K562 (cell line): Measurements from ENCODE around the gene RPL28. TPM values are rescaled to one million over a fixed set of nuclear protein-coding genes. Genes with fewer than 3 reads are reported as not detected.

Experiments
- BMI1 ChIP-seq: fragments of 150-350 bp; IDR thresholded peaks from 2 replicates; pipeline ENCODE4 v1.6.1; 2014; ENCODE audit warnings: low read length
- CEBPB ChIP-seq: fragments of 450-650 bp; IDR thresholded peaks from 2 replicates; pipeline ENCODE4 v1.6.1; 2016; ENCODE audit warnings: missing genetic modification characterization, missing compliant biosample characterization
- CREB5 ChIP-seq: fragments of 250-450 bp; sonication (Bioruptor Pico); IDR thresholded peaks from 2 replicates; pipeline ENCODE4 v1.5.0; 2020; ENCODE audit warnings: mild to moderate bottlenecking
- FOXJ3 ChIP-seq: sonication (generic); formaldehyde crosslinking; IDR thresholded peaks from 2 replicates; pipeline ENCODE4 v1.4.0; 2020; ENCODE audit warnings: mild to moderate bottlenecking, missing genetic modification reagents
- MAFK ChIP-seq: IDR thresholded peaks from 2 replicates; pipeline ENCODE4 v1.6.1; 2011; ENCODE audit warnings: low read length, improper control_type of control experiment
- MEF2D ChIP-seq: conservative IDR thresholded peaks from 2 replicates; pipeline ENCODE4 v1.6.1; 2016; ENCODE audit warnings: low read depth, missing genetic modification characterization, missing compliant biosample characterization
- MIER1 ChIP-seq: fragments of 450-650 bp; IDR thresholded peaks from 2 replicates; pipeline ENCODE4 v1.6.1; 2016; ENCODE audit warnings: antibody characterized with exemption, mild to moderate bottlenecking, low read depth
- RUNX1 ChIP-seq: sonication (generic); IDR thresholded peaks from 2 replicates; pipeline ENCODE4 v1.6.1; 2016; ENCODE audit warnings: antibody characterized with exemption, low read depth
- SRSF7 ChIP-seq: fragments of 200-400 bp; formaldehyde crosslinking; optimal IDR thresholded peaks from 2 replicates; pipeline ENCODE3; 2017; ENCODE audit warnings: mild to moderate bottlenecking, low read depth, low read length
- ZBTB40 ChIP-seq, 2 experiments: fragments of 450-650 bp in 1 of 2; sonication (generic) in 1 of 2; formaldehyde crosslinking in 1 of 2; IDR thresholded peaks; 2 replicates each; pipeline versions ENCODE4 v1.7.1 to v1.9.0; 2016 to 2022; ENCODE audit warnings: inconsistent platforms in 1 of 2, mild to moderate bottlenecking in 1 of 2, missing genetic modification reagents in 1 of 2
- ZKSCAN8 ChIP-seq: fragments of 200-800 bp; sonication (Bioruptor generic); IDR thresholded peaks from 2 replicates; pipeline ENCODE4 v1.6.1; 2016; ENCODE audit warnings: missing genetic modification characterization, missing compliant biosample characterization
- ZNF639 ChIP-seq, 2 experiments: fragments of 200-800 bp in 1 of 2; sonication (Bioruptor generic) in 1 of 2; sonication (generic) in 1 of 2; formaldehyde crosslinking in 1 of 2; IDR thresholded peaks in 1 of 2; conservative IDR thresholded peaks in 1 of 2; 2 replicates each; pipeline versions ENCODE4 v1.5.0 to v1.6.1; 2016 to 2020; ENCODE audit warnings: missing compliant biosample characterization in 1 of 2, missing genetic modification characterization in 1 of 2, missing genetic modification reagents in 1 of 2
- ZNF655 ChIP-seq: fragments of 250-450 bp; sonication (Bioruptor Pico); IDR thresholded peaks from 2 replicates; pipeline ENCODE4 v1.5.0; 2021
- ZNF830 ChIP-seq: fragments of 250-450 bp; sonication (Bioruptor Pico); IDR thresholded peaks from 2 replicates; pipeline ENCODE4 v1.5.0; 2021; ENCODE audit warnings: mild to moderate bottlenecking
- polyA plus RNA-seq, 8 experiments: library from polyadenylated mRNA; depleted of rRNA in 4 of 8; stranded (reverse) in 5 of 8; unstranded in 3 of 8; fragments of >200 nt; fragmentation: Nextera tagmentation in 2 of 8; fragmentation: Illumina TruSeq in 1 of 8; extraction: Ambion mirVana in 2 of 8; extraction: Trizol in 1 of 8; gene quantifications; 2 replicates each; pipeline versions ENCODE4 v1.2.1 to v1.2.3, GENCODE V29; 2011 to 2014; ENCODE audit warnings: inconsistent platforms in 1 of 8, missing spikeins in 1 of 8
- total RNA-seq, 7 experiments: library from RNA; depleted of rRNA in 6 of 7; stranded (reverse); fragments of >200 nt in 6 of 7; fragmentation: Illumina TruSeq in 2 of 7; extraction: Trizol in 2 of 7; gene quantifications; 2 replicates each; pipeline versions ENCODE4 v1.2.1 to v1.2.3, GENCODE V29; 2011 to 2021; ENCODE audit warnings: low replicate concordance in 1 of 7

RPL28 gene
- total and polyA plus RNA-seq, 9 of the 15 experiments (the other 6 are each of a cell fraction or from before 2014, with no cell fraction given): 124 to 3,106 (median 622) TPM

GRCh38 chr19:55407800-55408532 lies 22.2 kb downstream of the RPL28 start (continued):
- no peak for TF ChIP-seq ZKSCAN8 (CRISPR knock-in tag)
- 0 out of 2 replicates have a peak, but pooled peaks have one; percentile 14 for TF ChIP-seq MEF2D
- no peak for TF ChIP-seq ZNF655 (CRISPR knock-in tag)
- peak in 1 of 2 experiments; percentile 57; a peak in 1 of 4 replicates for TF ChIP-seq ZNF639 (CRISPR knock-in tag; conservative IDR thresholded peaks at IDR 0.05 in 1 of 2, IDR thresholded peaks at IDR 0.05 in 1 of 2)
- no peak for TF ChIP-seq CEBPB (tag)
- TF ChIP-seq ZBTB40 (IDR thresholded peaks at IDR 0.05): no peak; the same call in 1 of the 2 replicates
- TF ChIP-seq ZBTB40 (CRISPR knock-in tag; IDR thresholded peaks at IDR 0.05): no peak
- TF ChIP-seq MIER1: no peak
- no peak for TF ChIP-seq RUNX1
- TF ChIP-seq BMI1: no peak
- TF ChIP-seq CREB5 (CRISPR knock-in tag): no peak
- no peak for TF ChIP-seq FOXJ3 (CRISPR knock-in tag)
- TF ChIP-seq MAFK: no peak; the same call in 1 of the 2 replicates
- TF ChIP-seq ZNF830: no peak
- TF ChIP-seq SRSF7: no peak
